ENCODE data around the gene CHRNE. TPM values are rescaled to one million over a fixed set of nuclear protein-coding genes. Genes with fewer than 3 reads are reported as not detected.

Gene CHRNE
- total and polyA plus RNA-seq, 2 experiments from 2014 or later: 0.24 to 1.2 TPM

DNA sequence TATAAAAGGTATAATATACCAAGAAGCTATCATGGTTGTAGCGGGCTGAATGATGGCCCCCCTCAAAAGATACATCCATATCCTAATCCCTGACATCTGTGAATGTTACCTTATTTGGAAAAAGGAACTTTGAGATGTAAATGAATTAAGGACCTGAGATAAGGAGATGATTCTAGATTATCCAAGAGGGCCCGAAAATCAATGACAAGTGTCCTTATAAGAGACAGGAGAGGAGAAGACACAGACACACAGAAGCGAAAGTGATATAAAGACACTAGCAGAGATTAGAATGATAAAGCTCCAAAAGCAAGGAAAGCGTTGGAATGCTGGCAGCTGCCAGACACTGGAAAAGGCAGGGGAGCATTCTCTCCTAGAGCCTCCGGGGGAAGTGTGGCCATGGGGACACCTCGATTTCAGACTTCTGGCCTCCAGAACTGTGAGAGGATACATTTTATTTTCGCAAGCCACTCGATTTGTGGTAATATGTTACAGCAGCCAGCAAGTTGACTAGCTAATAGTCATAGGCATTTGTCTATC is 16.7 kb upstream of the CHRNE start:
- H3K27me3 Mint-ChIP-seq (ENCODE audit: insufficient read depth, low read depth, poor library complexity): peaks cover 8% of the 10 kb centered on the region
- no peak overlapping the region for H3K4me3 Mint-ChIP-seq
- H3K4me3 ChIP-seq: no peak overlapping the region
- peak overlapping the region; percentile 40; the same call in 1 of the 2 replicates for H3K27ac ChIP-seq (ENCODE audit: low read depth)
- DNase-seq (ENCODE audit: low spot score) (peak; percentile 81), ATAC-seq (peak; percentile 92)
- peaks cover 9% of the 10 kb centered on the region for H3K4me1 Mint-ChIP-seq
- H3K9me2 ChIP-seq (ENCODE audit: insufficient read depth): no peaks in the 10 kb centered on the region
- no peaks in the 10 kb centered on the region for H3K79me2 ChIP-seq (replicated peaks; ENCODE audit: insufficient read depth)
- H3K9me3 Mint-ChIP-seq: no peaks in the 10 kb centered on the region
- H3K4me2 ChIP-seq: no peak overlapping the region
- H4K20me1 ChIP-seq (replicated peaks; ENCODE audit: insufficient read depth): no peaks in the 10 kb centered on the region
- H3K36me3 ChIP-seq (ENCODE audit: insufficient read depth): no peaks in the 10 kb centered on the region
- H3K27ac Mint-ChIP-seq: peak overlapping the region; percentile 7; the same call in 1 of the 2 replicates
- H2AFZ ChIP-seq: no peak overlapping the region
- H3K36me3 Mint-ChIP-seq (ENCODE audit: low read depth): no peaks in the 10 kb centered on the region
- 0 out of 2 replicates have a peak, but pooled peaks cover 6% of the 10 kb centered on the region for H3K4me1 ChIP-seq (ENCODE audit: insufficient read depth)
- no peaks in the 10 kb centered on the region for H3K27me3 ChIP-seq (ENCODE audit: insufficient read depth)
- peaks cover 2% of the 10 kb centered on the region; the same call in 1 of the 2 replicates for H3F3A ChIP-seq (replicated peaks; ENCODE audit: low read depth)
- TF ChIP-seq, protein P1, sequence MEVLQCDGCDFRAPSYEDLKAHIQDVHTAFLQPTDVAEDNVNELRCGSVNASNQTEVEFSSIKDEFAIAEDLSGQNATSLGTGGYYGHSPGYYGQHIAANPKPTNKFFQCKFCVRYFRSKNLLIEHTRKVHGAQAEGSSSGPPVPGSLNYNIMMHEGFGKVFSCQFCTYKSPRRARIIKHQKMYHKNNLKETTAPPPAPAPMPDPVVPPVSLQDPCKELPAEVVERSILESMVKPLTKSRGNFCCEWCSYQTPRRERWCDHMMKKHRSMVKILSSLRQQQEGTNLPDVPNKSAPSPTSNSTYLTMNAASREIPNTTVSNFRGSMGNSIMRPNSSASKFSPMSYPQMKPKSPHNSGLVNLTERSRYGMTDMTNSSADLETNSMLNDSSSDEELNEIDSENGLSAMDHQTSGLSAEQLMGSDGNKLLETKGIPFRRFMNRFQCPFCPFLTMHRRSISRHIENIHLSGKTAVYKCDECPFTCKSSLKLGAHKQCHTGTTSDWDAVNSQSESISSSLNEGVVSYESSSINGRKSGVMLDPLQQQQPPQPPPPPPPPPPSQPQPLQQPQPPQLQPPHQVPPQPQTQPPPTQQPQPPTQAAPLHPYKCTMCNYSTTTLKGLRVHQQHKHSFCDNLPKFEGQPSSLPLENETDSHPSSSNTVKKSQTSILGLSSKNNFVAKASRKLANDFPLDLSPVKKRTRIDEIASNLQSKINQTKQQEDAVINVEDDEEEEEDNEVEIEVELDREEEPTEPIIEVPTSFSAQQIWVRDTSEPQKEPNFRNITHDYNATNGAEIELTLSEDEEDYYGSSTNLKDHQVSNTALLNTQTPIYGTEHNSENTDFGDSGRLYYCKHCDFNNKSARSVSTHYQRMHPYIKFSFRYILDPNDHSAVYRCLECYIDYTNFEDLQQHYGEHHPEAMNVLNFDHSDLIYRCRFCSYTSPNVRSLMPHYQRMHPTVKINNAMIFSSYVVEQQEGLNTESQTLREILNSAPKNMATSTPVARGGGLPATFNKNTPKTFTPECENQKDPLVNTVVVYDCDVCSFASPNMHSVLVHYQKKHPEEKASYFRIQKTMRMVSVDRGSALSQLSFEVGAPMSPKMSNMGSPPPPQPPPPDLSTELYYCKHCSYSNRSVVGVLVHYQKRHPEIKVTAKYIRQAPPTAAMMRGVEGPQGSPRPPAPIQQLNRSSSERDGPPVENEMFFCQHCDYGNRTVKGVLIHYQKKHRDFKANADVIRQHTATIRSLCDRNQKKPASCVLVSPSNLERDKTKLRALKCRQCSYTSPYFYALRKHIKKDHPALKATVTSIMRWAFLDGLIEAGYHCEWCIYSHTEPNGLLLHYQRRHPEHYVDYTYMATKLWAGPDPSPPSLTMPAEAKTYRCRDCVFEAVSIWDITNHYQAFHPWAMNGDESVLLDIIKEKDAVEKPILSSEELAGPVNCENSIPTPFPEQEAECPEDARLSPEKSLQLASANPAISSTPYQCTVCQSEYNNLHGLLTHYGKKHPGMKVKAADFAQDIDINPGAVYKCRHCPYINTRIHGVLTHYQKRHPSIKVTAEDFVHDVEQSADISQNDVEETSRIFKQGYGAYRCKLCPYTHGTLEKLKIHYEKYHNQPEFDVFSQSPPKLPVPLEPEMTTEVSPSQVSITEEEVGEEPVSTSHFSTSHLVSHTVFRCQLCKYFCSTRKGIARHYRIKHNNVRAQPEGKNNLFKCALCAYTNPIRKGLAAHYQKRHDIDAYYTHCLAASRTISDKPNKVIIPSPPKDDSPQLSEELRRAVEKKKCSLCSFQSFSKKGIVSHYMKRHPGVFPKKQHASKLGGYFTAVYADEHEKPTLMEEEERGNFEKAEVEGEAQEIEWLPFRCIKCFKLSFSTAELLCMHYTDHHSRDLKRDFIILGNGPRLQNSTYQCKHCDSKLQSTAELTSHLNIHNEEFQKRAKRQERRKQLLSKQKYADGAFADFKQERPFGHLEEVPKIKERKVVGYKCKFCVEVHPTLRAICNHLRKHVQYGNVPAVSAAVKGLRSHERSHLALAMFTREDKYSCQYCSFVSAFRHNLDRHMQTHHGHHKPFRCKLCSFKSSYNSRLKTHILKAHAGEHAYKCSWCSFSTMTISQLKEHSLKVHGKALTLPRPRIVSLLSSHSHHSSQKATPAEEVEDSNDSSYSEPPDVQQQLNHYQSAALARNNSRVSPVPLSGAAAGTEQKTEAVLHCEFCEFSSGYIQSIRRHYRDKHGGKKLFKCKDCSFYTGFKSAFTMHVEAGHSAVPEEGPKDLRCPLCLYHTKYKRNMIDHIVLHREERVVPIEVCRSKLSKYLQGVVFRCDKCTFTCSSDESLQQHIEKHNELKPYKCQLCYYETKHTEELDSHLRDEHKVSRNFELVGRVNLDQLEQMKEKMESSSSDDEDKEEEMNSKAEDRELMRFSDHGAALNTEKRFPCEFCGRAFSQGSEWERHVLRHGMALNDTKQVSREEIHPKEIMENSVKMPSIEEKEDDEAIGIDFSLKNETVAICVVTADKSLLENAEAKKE (CRISPR knock-in tag; IDR thresholded peaks at IDR 0.05): no peak
- TF ChIP-seq EZH2phosphoT487 (IDR thresholded peaks at IDR 0.05; ENCODE audit: unreplicated experiment): no peak
- no peak for TF ChIP-seq JUNB (IDR thresholded peaks at IDR 0.05; ENCODE audit: unreplicated experiment)
- TF ChIP-seq REST (IDR thresholded peaks at IDR 0.05; ENCODE audit: unreplicated experiment): no peak
- TF ChIP-seq ZNF331 (CRISPR knock-in tag; IDR thresholded peaks at IDR 0.05; ENCODE audit: low read depth): no peak
- TF ChIP-seq, protein P2, sequence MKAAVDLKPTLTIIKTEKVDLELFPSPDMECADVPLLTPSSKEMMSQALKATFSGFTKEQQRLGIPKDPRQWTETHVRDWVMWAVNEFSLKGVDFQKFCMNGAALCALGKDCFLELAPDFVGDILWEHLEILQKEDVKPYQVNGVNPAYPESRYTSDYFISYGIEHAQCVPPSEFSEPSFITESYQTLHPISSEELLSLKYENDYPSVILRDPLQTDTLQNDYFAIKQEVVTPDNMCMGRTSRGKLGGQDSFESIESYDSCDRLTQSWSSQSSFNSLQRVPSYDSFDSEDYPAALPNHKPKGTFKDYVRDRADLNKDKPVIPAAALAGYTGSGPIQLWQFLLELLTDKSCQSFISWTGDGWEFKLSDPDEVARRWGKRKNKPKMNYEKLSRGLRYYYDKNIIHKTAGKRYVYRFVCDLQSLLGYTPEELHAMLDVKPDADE (IDR thresholded peaks at IDR 0.05): no peak
- no peak for TF ChIP-seq CREB1 (CRISPR knock-in tag; IDR thresholded peaks at IDR 0.05; ENCODE audit: low read depth)
- TF ChIP-seq ZNF114 (CRISPR knock-in tag; IDR thresholded peaks at IDR 0.05): no peak
- TF ChIP-seq, protein P3, sequence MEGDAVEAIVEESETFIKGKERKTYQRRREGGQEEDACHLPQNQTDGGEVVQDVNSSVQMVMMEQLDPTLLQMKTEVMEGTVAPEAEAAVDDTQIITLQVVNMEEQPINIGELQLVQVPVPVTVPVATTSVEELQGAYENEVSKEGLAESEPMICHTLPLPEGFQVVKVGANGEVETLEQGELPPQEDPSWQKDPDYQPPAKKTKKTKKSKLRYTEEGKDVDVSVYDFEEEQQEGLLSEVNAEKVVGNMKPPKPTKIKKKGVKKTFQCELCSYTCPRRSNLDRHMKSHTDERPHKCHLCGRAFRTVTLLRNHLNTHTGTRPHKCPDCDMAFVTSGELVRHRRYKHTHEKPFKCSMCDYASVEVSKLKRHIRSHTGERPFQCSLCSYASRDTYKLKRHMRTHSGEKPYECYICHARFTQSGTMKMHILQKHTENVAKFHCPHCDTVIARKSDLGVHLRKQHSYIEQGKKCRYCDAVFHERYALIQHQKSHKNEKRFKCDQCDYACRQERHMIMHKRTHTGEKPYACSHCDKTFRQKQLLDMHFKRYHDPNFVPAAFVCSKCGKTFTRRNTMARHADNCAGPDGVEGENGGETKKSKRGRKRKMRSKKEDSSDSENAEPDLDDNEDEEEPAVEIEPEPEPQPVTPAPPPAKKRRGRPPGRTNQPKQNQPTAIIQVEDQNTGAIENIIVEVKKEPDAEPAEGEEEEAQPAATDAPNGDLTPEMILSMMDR (conservative IDR thresholded peaks at IDR 0.05; ENCODE audit: low read depth in 2 of 2): no peak
- no peak for TF ChIP-seq STAT1 (IDR thresholded peaks at IDR 0.05; ENCODE audit: unreplicated experiment)
- TF ChIP-seq EZH2 (IDR thresholded peaks at IDR 0.05; ENCODE audit: low read depth, unreplicated experiment): no peak
